ENCODE data around the gene PRRC1. TPM values are rescaled to one million over a fixed set of nuclear protein-coding genes. Genes with fewer than 3 reads are reported as not detected.
"Not testable (repeated sequence)": the region's sequence is repeated elsewhere in the genome, so short reads cannot be mapped to it uniquely, and the experiment has no call there.

PRRC1 gene
- total RNA-seq, 1 experiment from 2014 or later, result 15.1 TPM

DNA sequence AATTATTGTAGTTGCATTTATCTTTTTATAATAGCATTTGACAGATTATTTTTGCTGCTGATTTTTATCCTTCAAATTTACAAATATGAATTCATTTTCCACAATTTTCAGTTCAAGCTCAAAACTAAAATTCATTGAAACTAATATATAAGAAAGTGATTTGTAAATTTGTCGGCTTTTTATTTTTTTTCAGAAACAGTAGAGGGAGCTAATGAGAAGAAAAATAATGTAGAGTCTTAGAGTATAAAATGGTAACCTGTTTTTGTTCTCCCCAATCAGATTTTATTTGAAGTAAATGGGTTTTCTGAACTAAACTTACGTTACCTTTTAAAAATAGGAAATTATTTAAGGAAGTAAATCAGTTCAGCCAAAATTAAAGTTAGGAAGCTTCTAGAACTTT is 19.2 kb downstream of the PRRC1 start:
- in situ Hi-C loops (cut with HindIII; ENCODE audit: low sequenced_read_pairs), result no loop called here
- peak; percentile 15 for DNase-seq (ENCODE audit: low spot score)

DNA sequence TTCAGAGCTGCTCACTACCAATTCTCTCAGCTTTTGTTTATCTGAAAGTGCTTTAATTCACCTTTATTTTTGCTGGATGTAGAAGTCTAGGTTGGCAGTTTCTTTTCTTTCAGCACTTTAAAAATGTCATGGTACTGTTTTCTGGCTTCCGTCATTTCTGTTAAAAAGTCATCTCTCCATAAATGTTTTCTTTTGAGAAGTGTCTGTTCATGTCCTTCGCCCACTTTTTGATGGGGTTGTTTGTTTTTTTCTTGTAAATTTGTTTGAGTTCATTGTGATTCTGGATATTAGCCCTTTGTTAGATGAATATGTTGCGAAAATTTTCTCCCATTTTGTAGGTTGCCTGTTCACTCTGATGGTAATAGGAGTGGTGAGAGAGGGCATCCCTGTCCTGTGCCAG is 23.1 kb downstream of the PRRC1 start:
- DNase-seq (ENCODE audit: low spot score); in situ Hi-C loops (cut with HindIII; ENCODE audit: low sequenced_read_pairs): not testable (repeated sequence)

DNA sequence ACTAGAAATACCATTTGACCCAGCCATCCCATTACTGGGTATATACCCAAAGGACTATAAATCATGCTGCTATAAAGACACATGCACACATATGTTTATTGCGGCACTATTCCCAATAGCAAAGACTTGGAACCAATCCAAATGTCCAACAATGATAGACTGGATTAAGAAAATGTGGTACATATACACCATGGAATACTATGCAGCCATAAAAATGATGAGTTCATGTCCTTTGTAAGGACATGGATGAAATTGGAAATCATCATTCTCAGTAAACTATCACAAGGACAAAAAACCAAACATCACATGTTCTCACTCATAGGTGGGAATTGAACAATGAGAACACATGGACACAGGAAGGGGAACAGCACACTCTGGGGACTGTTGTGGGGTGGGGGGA is 27.8 kb downstream of the PRRC1 start:
- DNase-seq (ENCODE audit: low spot score); in situ Hi-C loops (cut with HindIII; ENCODE audit: low sequenced_read_pairs): not testable (repeated sequence)

DNA sequence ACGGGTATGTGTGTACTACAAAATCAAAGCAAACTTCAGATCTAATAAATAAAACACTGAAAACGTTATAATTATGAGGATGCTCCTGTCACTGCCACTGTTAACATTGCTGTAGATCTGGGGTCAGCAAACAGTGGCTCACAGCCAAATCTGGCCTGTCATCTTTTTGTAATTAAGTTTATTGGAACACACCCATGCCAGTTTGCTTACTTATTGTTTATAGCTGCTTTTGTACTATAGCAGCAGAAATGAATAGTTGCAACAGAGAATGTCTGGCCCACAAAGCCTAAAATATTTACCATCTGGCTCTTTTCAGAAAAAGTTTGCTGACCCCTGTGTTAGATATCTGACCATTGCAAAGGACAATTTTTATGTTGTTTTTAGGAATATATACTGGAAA is 32.1 kb downstream of the PRRC1 start:
- in situ Hi-C loops (cut with HindIII; ENCODE audit: low sequenced_read_pairs), result no loop called here
- no peak for DNase-seq (ENCODE audit: low spot score)

DNA sequence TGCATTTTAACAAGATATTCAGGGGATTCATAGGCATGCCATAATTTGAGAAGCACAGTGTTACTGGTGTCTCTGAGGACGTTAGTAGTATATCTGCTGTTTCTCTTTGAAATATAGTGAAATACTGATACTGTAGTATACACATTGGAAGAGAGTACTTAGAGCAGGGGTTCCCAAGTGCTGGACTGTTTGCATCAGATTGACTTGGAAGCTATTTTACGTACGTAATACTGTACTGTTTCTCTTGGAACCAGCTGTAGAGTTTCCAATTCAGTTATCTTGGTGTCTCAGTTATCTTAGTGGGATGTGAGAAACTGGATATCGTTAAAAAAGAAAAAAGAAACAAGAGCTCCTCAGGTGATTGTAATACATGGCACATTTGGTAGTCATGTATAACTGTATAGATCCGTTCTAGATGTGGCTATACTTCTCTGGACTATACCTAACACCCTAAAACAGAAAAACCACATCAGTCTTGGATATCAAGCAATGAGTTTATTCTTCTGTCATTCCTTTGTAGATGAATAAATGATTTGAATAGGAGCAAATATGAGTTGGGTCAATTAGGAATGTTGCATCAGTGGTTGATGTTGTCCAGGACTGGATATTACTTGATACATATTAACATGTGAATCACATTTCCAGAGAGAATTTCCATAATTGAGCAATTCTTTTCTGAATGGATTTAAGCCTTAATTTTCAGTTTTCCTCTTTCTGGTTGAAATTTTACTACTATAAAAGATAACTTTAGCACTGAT is 33.4 kb downstream of the PRRC1 start:
- in situ Hi-C loops (cut with HindIII; ENCODE audit: low sequenced_read_pairs), result no loop called here
- DNase-seq (ENCODE audit: low spot score), result no peak

DNA sequence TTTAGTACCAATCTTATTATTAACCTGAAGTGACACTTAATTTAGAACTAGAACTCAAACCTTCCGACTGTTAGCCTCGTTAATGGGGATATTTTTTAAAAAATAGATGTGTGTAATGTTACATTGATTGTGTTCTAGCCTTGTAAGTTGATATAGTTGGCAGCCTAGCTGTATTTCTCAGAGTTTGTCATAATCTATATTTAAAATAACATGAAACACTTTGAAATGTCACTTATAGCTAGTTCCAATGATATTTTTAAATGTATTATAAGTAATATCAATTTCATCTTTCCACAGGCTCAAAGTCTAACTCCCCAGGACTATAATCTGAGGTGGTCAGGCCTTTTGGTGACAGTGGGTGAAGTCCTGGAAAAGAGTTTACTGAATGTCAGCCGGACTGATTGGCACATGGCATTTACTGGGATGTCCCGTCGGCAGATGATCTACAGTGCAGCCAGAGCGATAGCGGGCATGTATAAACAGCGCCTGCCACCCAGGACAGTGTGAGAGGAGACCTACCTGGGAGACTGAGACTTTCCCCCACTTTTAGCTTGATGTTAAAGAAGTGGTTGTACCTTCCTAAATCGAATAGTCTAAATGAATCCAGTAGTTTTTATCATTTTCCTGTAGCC is 34.1 kb downstream of the PRRC1 start:
- in situ Hi-C loops (cut with HindIII; ENCODE audit: low sequenced_read_pairs), result no loop called here
- DNase-seq (ENCODE audit: low spot score), result no peak

DNA sequence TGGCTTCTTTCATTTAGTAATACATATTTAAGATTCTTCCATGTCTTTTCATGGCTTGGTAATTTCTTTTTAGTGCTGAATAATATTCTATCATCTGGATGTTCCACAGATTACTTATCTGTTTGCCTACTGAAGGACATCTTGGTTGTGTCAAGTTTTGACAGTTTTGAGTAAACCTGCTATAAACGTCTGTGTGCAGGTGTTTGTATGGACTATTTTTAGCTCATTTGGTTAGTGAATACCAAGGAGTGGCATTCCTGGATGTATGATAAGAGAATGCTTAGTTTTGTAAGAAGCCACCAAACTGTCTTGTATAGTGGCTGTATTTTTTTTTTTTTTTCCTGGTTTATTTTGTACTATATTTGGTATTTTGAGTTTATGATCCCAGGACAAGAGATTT is 38.4 kb downstream of the PRRC1 start:
- no peak for DNase-seq (ENCODE audit: low spot score)
- in situ Hi-C loops (cut with HindIII; ENCODE audit: low sequenced_read_pairs), result no loop called here

DNA sequence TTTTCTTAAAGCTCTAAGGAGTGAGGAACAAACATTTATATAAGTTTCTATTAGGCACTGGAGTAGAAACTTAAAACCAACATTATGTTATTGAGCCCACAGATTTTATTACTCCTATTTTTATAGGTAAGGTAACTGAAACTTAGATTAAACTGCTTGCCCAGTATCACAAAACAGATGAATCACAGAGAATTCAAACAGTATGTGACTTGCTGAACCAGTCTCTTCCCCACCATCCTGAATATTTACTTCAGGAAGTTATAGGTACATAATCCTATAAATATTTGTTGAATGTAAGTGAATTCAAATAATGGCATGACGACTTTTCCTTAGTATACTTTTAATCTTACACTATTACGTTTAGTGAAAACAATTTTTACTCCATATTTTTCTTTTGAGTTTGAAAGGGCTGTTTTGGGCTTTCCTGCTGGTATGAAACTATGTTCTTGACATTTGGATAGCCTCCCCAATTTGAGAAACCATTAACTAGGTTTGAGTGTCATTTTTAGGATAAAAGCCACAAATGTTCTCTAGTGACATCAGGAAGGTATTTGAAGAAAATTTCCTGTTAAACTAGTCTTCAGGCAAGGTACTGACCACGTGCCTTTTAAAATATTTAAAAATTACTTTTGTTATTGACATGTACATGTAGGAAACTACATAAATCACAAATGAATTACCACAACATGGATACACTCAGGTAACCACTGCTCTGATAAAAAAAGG is 39.3 kb downstream of the PRRC1 start:
- no peak for DNase-seq (ENCODE audit: low spot score)
- in situ Hi-C loops (cut with HindIII; ENCODE audit: low sequenced_read_pairs), result no loop called here

DNA sequence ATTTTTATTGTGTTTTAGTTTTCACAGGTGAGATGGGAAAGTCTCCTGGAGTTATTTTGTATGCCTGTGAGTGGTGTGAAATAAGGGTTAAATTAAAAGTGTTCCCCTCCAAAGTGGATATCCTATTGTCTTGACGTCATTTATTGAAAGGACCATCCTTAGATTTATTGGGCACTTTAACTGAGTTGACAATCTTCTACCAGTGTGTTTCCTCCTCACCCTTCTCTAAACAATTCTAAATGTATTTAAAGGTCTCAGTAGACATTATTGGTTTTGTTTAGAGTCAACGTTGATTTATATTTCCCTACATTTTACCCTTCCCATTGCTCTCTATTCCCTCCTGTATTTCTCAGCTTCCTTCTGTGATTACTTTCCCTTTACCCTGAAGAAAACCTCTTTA is 40.8 kb downstream of the PRRC1 start:
- in situ Hi-C loops (cut with HindIII; ENCODE audit: low sequenced_read_pairs), result no loop called here
- no peak for DNase-seq (ENCODE audit: low spot score)

DNA sequence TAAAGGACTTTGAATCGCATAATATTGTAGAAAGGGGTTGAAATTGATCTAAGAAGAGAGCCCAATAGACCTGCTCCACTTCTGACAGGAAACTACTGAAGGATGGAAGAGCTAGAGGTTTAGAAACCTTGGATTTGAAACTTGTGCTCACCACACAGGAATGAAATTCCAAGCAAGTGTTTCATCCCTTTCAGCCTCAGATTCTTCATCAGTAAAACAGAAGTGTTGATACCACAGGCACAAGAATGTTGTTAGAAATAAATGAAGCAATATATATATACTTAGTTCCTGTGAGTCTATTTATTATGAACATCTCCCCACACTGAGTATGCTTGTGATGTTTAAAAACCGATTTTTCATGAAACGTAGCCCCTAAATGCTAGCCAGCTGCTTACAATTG is 43.8 kb downstream of the PRRC1 start:
- no peak for DNase-seq (ENCODE audit: low spot score)
- in situ Hi-C loops (cut with HindIII; ENCODE audit: low sequenced_read_pairs), result no loop called here

DNA sequence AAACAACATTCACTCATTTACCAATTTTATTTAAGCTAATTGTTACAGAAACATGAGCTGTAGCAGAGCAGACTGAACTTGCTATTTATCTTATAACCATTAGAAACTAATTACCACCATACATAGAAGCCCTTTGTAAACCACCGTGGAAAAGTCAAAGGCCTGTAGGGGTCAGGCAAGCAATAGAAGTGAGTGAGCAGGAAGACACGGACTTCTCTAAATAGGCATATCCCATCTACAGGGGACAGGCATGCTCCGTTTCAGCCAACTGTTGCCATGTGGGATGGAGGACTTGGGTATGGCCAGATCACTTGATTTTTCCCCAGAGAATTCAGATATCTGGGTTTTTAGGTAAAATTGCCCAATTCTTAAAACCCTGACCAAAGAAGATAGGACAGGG is 44.8 kb downstream of the PRRC1 start:
- DNase-seq (ENCODE audit: low spot score), result peak; percentile 15
- in situ Hi-C loops (cut with HindIII; ENCODE audit: low sequenced_read_pairs), result no loop called here

DNA sequence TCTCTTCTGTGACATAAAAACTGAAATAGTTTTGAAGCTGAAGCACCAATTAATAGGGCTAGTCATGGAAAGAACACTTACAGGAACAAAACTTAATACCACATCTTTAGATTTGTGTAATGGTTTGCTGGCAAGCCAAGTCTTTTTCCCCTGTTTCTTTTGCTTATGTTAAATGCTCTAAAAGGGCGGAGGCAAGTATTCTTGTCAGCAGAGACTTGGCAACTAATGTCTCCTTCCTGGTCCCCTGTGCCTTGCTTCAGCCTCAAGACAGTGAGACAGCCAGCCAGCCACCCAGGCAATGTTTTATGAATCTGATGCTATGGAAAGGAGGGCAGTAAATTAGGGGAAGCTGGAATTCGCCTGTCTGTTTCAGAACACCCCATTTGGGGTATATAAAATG is 45.7 kb downstream of the PRRC1 start:
- no peak for DNase-seq (ENCODE audit: low spot score)
- in situ Hi-C loops (cut with HindIII; ENCODE audit: low sequenced_read_pairs), result no loop called here

DNA sequence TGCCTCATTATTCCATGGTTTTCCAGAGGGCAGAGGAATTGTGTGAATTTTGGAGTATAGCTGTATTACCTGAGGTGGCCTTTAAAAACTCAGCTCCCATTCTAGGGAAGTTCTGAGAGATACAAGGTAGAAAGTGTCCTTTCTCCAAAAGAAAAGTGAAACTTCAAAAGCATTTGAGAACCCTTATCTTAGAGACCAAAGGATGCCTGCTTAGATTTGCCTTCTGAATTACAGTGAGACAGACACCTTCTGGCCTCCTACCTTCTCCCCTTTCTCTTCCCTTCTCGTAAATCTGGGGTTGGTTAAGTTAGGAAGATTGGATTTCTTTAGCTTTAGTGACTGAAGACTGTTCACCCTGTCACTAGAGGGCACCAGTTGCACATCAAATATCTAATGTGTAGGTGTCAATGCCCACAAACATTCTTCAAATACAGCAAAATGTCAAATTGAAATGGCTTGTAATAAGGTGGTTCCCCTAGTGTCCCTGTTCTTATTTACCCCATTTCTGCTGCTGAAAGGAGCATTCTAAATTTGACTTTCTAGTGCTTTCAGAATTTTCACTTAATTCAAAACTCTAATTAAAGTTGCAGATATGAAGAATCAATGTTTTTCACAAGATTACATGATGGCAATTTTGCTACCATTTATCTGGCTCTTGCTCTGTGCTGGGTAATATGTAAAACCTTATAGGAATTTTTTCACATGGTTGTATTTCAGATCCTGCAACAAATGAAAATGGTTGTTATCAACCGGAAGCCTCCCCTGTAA is 46.7 kb downstream of the PRRC1 start:
- peak; percentile 63 for DNase-seq (ENCODE audit: low spot score)
- in situ Hi-C loops (cut with HindIII; ENCODE audit: low sequenced_read_pairs), result no loop called here

DNA sequence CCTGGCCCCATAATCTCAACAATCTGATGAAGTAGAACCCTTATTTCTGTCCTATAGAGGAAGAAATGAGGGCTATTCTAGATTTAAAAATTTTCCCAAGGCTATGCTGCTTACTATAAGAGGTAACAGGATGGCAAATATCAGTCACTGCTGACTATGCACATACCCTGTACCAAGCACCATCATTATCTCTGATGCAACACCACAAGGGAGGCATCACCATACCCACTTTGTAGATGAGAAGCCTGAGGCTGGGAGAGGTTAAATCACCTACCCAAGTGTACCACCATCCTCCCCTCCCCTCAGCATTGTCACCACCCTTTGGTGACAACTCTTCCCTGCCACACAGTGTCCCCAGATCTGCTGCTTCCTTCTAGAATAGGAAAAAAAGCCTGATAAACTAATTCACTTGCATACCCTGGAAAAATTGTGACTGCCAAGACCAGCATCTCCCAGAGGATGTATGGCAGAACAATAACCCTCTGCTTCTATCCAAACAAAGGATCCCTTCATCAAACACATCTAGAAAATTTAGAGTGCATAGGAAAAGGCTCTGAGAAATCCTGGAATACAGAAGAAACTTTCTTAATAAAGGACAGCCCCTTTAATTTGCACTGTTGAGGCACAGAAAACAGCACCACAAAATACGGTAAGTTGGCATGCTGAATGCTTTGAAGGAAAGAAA is 48.3 kb downstream of the PRRC1 start:
- in situ Hi-C loops (cut with HindIII; ENCODE audit: low sequenced_read_pairs), result no loop called here
- no peak for DNase-seq (ENCODE audit: low spot score)

DNA sequence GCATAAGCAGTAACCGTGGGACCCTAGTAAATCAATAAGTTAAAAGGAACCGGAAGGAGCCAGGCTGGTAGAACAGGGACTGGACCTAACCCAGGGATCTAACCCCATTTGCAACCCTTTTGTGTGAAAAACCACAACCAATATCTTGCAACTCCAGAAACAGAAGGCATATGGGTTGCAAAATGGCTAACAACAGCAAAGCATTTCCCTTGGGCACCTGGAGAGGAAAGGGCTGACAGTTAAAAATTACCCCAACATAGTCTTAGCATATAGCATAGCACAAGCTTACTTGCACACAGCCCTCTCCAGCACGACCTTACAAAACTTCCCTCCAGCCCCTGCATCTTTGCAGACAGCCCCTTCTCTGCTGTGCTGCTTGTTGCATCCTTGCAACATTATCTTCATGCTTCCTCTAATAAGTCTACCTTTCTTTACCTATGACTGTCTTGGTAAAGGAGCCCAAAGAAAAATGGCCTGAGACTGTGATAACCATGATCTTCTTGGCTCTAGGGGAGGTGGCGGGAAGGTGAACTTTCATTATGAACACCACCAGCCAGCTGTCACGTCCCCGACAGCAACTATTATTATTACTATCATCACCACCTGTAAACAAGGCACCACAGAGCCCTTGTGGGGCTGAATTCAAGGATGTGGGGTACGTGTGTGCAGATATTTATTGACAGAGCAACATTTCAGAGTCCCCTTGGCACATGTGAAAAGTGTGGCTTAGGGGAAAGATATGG is 49.8 kb downstream of the PRRC1 start:
- DNase-seq (ENCODE audit: low spot score), result no peak
- in situ Hi-C loops (cut with HindIII; ENCODE audit: low sequenced_read_pairs), result no loop called here

DNA sequence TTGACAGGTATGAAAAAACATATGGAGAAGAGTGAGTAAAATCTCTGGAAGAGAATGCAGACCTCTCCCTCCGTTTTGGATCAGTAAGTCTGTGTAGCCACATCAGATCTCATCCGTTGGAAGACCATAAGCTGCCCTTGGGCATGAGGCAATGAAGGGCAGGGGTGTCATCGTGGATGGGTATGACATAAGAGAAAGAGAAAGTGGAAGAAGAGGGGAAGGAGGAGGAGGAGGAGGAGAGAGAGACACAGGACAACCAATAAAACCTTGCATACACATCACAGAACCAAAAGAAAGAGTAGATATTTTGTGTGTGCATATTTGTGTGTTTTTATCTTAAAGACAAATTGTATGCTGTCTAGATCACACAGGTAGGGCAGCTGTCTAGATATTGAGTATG is 50.7 kb downstream of the PRRC1 start:
- in situ Hi-C loops (cut with HindIII; ENCODE audit: low sequenced_read_pairs), result no loop called here
- no peak for DNase-seq (ENCODE audit: low spot score)

DNA sequence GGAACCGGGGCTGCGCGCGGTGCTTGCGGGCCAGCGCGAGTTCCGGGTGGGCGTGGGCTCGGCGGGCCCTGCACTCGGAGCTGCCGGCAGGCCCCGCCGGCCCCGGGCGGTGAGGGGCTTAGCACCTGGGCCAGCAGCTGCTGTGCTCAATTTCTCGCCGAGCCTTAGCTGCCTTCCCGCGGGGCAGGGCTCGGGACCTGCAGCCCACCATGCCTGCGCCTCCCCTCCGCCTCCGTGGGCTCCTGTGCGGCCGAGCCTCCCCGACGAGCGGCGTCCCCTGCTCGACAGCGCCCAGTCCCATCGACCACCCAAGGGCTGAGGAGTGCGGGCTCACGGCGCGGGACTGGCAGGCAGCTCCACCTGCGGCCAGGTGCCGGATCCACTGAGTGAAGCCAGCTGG is 52.0 kb downstream of the PRRC1 start:
- in situ Hi-C loops (cut with HindIII; ENCODE audit: low sequenced_read_pairs); DNase-seq (ENCODE audit: low spot score): not testable (repeated sequence)

DNA sequence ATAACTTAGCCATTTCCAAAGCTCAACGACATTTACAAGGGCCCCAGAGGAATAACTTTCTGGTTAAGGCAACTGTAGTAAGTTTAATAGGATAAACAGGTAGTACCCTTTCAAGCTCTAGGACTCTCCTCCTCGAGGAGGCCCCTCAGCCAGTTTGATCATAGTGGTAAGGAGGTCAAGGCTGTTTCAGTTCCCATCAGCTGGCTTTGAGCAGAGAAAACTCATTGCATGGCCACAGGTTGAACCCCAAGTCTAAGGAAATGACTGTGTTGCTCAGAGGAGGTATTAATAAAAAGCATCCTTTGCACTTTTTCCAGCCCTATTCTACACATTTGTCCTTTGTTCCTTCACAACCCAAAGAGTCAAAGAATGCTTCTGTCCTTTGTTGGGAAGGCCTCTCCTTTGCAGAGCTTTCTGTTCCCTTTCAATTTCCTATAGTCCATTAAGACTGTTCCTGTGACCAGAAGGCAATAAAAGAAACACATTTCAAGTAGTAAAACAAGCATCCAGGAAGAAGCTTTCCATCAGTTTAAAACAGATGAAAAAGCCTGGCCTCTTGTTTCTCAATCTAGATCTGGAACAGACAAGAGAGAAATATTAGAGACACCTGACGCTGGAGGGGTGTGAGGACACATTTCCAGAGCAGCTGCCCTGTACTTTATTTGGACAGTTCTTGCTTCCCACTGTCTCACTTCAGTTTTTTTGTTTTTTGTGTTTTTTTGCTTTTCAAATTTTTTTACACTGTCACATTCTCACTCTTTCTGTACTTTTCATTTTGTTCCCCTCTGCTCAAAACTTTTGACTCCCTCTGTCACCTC is 54.1 kb downstream of the PRRC1 start:
- DNase-seq (ENCODE audit: low spot score), result no peak
- in situ Hi-C loops (cut with HindIII; ENCODE audit: low sequenced_read_pairs), result no loop called here

Measured in G401 (cell line).